Nephron progenitor cell (in vitro differentiated cells): ENCODE measurements around the gene FAM219B.

Experiments used
- DNase-seq: peaks from one replicate; pipeline ENCODE4 v3.0.0; 2021
- H3K27ac Mint-ChIP-seq: 2 replicates; pipeline ENCODE4 v1.8.0; 2021; ENCODE audit warnings: mild to moderate bottlenecking, moderate library complexity, mixed read lengths
- H3K27me3 Mint-ChIP-seq: 2 replicates; pipeline ENCODE4 v1.8.0; 2021; ENCODE audit warnings: mild to moderate bottlenecking, low read depth, mixed read lengths; ENCODE audit not compliant: poor library complexity
- H3K36me3 Mint-ChIP-seq: 2 replicates; pipeline ENCODE4 v1.8.0; 2021; ENCODE audit warnings: low read depth, mixed read lengths
- H3K4me1 Mint-ChIP-seq: 2 replicates; pipeline ENCODE4 v1.8.0; 2021; ENCODE audit warnings: mixed read lengths
- H3K4me3 Mint-ChIP-seq: 2 replicates; pipeline ENCODE4 v1.8.0; 2021; ENCODE audit warnings: mild to moderate bottlenecking, moderate library complexity, mixed read lengths
- H3K9me3 Mint-ChIP-seq: 2 replicates; pipeline ENCODE4 v1.8.0; 2021; ENCODE audit warnings: mild to moderate bottlenecking, moderate library complexity, mixed read lengths
- TF ChIP-seq, protein P1 (sequence below): fragments of 200-600 bp; sonication (generic); IDR thresholded peaks from 2 replicates; pipeline ENCODE4 v1.5.0; 2021; ENCODE audit warnings: antibody characterized with exemption

The FAM219B gene

DNA sequence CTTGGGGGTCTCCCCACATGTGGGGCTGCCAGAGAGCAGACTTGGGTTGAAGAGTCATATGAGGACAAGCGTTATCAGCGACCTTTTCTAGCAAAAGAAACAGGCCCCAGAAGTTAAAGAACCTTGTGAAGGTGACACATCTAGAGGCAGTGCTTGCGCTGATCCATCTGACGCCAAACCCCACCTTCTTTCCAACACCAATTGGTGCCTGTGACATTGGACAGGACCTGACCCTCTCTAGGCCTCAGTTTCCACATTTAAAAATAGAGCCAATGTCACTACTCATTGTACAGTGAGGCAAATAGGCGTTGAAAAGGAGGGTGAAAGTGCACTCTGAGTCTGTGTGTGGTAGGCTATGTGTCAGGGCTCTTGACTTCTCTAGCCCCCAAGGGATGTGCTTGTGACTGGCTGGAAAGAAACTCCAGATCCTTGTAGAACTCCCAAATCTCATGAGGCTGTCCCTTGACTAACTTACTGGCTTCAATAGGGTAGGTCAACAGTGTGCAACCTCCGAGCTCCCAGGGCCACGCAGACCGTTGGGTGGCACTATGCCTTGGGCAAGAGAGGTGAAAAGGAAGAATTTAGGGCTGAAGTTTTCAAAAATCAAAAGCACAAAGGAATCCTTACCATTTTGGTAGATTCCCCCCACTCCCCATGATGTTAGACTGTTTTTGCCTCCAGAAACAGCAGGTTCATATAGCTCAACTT, 666 bp upstream of the FAM219B start:
- Mint-ChIP-seq H3K36me3 (peaks cover 65% of the 10 kb centered on the region), H3K4me1 (peaks cover 38% of the 10 kb centered on the region), H3K9me3 (peaks cover 6% of the 10 kb centered on the region), H3K4me3 (peak overlapping the region; percentile 97), H3K27ac (peak overlapping the region; percentile 85), H3K27me3 (peaks cover 4% of the 10 kb centered on the region)
- DNase-seq = no peak
- TF ChIP-seq, protein P1, sequence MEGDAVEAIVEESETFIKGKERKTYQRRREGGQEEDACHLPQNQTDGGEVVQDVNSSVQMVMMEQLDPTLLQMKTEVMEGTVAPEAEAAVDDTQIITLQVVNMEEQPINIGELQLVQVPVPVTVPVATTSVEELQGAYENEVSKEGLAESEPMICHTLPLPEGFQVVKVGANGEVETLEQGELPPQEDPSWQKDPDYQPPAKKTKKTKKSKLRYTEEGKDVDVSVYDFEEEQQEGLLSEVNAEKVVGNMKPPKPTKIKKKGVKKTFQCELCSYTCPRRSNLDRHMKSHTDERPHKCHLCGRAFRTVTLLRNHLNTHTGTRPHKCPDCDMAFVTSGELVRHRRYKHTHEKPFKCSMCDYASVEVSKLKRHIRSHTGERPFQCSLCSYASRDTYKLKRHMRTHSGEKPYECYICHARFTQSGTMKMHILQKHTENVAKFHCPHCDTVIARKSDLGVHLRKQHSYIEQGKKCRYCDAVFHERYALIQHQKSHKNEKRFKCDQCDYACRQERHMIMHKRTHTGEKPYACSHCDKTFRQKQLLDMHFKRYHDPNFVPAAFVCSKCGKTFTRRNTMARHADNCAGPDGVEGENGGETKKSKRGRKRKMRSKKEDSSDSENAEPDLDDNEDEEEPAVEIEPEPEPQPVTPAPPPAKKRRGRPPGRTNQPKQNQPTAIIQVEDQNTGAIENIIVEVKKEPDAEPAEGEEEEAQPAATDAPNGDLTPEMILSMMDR = no peak

DNA sequence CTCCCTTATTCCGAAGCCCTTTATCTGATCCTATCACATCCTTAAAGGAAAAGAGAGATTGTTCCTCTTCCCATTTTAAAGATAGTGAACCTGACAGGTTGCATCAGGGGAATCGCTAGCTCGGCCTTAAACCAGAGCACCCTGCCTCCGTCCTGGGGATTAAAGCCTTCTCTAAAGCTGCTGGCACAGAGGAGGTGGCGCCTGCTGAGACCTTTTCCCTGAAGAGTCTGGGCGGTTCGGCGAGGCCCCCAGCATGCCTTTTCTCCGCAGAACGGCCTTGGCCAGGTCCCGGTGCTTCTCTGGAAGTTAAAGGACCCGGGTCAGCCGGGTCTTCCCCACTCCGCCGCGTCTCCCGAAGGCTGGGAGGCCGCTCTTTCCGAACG, 593 bp downstream of the FAM219B start:
- Mint-ChIP-seq H3K9me3 (peaks cover 6% of the 10 kb centered on the region), H3K4me1 (peaks cover 45% of the 10 kb centered on the region), H3K27ac (peak overlapping the region; percentile 94), H3K27me3 (peaks cover 4% of the 10 kb centered on the region), H3K36me3 (peaks cover 62% of the 10 kb centered on the region), H3K4me3 (peak overlapping the region; percentile 97)
- no peak for DNase-seq
- TF ChIP-seq, protein P1 = no peak

DNA sequence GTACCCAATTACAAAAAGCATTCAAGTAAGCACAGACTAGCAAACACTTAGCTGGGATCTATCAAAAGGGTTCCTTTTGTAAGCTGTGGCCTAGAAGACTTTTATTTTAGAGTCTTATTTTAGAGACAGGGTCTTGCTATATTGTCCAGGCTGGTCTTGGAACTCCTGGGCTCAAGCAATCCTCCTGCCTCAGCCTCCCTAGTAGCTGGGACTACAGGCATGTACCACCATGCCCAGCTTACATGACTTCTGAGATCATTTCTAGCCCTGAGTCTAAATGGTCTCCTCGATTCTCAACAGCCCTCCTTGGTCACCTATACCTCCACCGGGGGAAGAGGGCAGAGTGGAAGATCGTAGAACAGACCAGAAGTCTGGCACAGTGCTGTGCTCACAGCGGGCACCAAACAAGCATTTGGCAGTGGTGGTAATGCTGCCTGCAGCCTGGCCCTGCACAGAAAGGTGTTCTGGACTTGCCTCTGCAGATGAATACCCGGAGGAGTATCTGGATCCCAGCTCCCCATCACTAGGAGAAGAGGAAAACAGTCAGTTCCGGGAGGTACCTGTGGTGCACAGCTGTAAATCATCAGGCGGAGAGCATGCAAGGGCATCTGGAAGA, 2.4 kb downstream of the FAM219B start:
- peaks cover 55% of the 10 kb centered on the region for H3K36me3 Mint-ChIP-seq

DNA sequence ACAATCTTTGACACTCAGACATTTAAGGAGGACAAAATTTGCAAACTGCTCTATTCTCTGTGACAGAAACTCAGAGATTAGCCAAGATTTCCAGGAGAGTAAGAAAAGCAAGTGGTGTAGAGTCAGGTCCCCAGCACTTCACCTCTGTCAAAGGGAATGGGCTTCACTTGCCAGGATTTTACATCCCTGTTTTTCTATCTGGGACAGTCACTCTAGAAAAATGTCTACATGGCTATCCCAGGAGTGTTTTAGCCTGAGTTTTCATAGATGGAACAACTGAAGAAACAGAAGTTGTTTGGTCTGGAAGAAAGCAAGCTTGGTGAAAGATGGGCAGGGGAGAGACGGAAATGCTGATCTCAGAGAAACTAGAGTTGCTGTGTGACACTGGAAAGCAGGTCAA, 3.0 kb downstream of the FAM219B start:
- H3K36me3 Mint-ChIP-seq = peaks cover 55% of the 10 kb centered on the region
- H3K9me3 Mint-ChIP-seq = peaks cover 1% of the 10 kb centered on the region
- no peak overlapping the region for H3K27ac Mint-ChIP-seq
- no peak overlapping the region for H3K4me3 Mint-ChIP-seq
- TF ChIP-seq, protein P1 = no peak
- no peak for DNase-seq
- H3K4me1 Mint-ChIP-seq = peaks cover 45% of the 10 kb centered on the region
- peaks cover 4% of the 10 kb centered on the region for H3K27me3 Mint-ChIP-seq

More for the DNA sequence above, 2.4 kb downstream of the FAM219B start:
- H3K27me3 Mint-ChIP-seq = peaks cover 4% of the 10 kb centered on the region
- H3K4me1 Mint-ChIP-seq = peaks cover 45% of the 10 kb centered on the region
- peaks cover 6% of the 10 kb centered on the region for H3K9me3 Mint-ChIP-seq
- H3K4me3 Mint-ChIP-seq = peak overlapping the region; percentile 97
- TF ChIP-seq, protein P1 = no peak
- H3K27ac Mint-ChIP-seq = peak overlapping the region; percentile 94
- DNase-seq = no peak

DNA sequence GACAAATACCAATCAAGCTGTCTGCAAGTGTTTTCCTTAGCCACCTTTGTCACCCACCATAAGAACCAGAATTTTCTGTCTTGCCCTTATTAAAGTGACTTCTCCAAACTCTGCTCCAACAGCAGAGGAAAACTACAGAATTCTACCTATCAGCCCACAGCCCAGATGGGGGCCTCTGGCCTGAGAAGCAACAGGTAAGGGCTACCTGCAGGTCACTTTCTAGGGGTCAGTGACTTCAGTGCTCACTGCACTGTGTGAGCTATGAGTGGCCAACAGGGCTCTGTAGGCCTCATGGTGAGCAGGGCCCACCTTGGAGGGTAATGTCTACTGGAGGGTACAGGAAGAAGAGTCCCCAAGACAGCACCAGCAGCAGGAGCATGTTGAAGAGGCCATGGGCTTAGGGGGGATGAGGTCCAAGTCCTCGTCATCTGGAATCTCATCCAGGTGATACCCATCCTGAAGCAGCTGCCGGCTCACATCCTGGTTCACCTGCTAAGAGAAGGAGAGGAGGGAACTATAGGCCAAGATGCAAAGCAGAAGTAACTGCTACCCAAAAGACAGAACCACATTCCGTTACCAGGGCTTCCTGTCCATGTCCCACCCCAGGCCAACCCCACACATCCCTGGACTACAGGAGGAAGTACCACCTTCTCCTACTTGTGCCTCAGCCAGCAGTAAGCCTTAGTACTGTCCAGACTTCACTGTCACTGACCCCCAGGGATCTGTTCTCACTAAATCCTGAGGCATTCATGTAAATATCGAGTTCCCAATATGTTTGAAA, 4.2 kb downstream of the FAM219B start:
- Mint-ChIP-seq H3K4me1 (peaks cover 42% of the 10 kb centered on the region), H3K27me3 (peaks cover 4% of the 10 kb centered on the region), H3K4me3 (peak overlapping the region; percentile 18), H3K9me3 (no peaks in the 10 kb centered on the region), H3K36me3 (peaks cover 54% of the 10 kb centered on the region), H3K27ac (no peak overlapping the region)
- no peak for DNase-seq
- TF ChIP-seq, protein P1 = no peak
